Hepatocyte (in vitro differentiated cells): Measurements from ENCODE around the gene CNOT11. TPM values are rescaled to one million over a fixed set of nuclear protein-coding genes. Genes with fewer than 3 reads are reported as not detected.
"Not testable (repeated sequence)": the region's sequence is repeated elsewhere in the genome, so short reads cannot be mapped to it uniquely, and the experiment has no call there.

ENCODE experiments used
- DNase-seq: peaks from one replicate; pipeline ENCODE4 v3.0.0-alpha.2; 2016; ENCODE audit warnings: low spot score
- H2AFZ ChIP-seq: fragments of 200-600 bp; sonication (generic); 2 replicates; pipeline ENCODE4 v1.6.0; 2016; ENCODE audit warnings: antibody characterized with exemption, mild to moderate bottlenecking
- H3K27ac ChIP-seq: fragments of 200-600 bp; sonication (generic); 2 replicates; pipeline ENCODE4 v1.5.1; 2016; ENCODE audit warnings: mild to moderate bottlenecking
- H3K27me3 ChIP-seq: fragments of 200-600 bp; sonication (generic); 2 replicates; pipeline ENCODE4 v1.6.1; 2016
- H3K36me3 ChIP-seq: fragments of 200-600 bp; sonication (generic); replicated peaks from 2 replicates; pipeline ENCODE4 v1.5.1; 2016; ENCODE audit warnings: low read depth; ENCODE audit not compliant: insufficient read depth
- H3K4me1 ChIP-seq: fragments of 200-600 bp; sonication (generic); 2 replicates; pipeline ENCODE4 v1.5.1; 2016; ENCODE audit warnings: mild to moderate bottlenecking, moderate library complexity; ENCODE audit not compliant: insufficient read depth
- H3K4me2 ChIP-seq: fragments of 200-600 bp; sonication (generic); 2 replicates; pipeline ENCODE4 v1.6.0; 2016
- H3K4me3 ChIP-seq: fragments of 200-600 bp; sonication (generic); 2 replicates; pipeline ENCODE4 v1.5.1; 2016; ENCODE audit warnings: mild to moderate bottlenecking
- H3K79me2 ChIP-seq: fragments of 200-600 bp; sonication (generic); 2 replicates; pipeline ENCODE4 v1.6.0; 2017; ENCODE audit warnings: mild to moderate bottlenecking
- H3K9me2 ChIP-seq: fragments of 200-600 bp; sonication (generic); replicated peaks from 2 replicates; pipeline ENCODE4 v1.6.0; 2017; ENCODE audit warnings: mild to moderate bottlenecking; ENCODE audit not compliant: insufficient read depth
- H3K9me3 ChIP-seq: fragments of 200-600 bp; sonication (generic); 2 replicates; pipeline ENCODE4 v1.5.1; 2016; ENCODE audit warnings: low read depth, mild to moderate bottlenecking
- H4K20me1 ChIP-seq: fragments of 200-600 bp; sonication (generic); 2 replicates; pipeline ENCODE4 v1.6.0; 2016; ENCODE audit warnings: mild to moderate bottlenecking; ENCODE audit not compliant: insufficient read depth, poor library complexity, severe bottlenecking
- EZH2 ChIP-seq: fragments of 200-600 bp; sonication (generic); IDR thresholded peaks from 2 replicates; pipeline ENCODE4 v1.6.1; 2016; ENCODE audit warnings: antibody characterized with exemption, mild to moderate bottlenecking, borderline replicate concordance
- EZH2phosphoT487 ChIP-seq: fragments of 200-600 bp; sonication (generic); IDR thresholded peaks from one replicate; pipeline ENCODE4 v1.6.1; 2018; ENCODE audit warnings: antibody characterized with exemption, mild to moderate bottlenecking, low read depth, moderate library complexity; ENCODE audit not compliant: unreplicated experiment, severe bottlenecking
- WGBS: methylation state at CpG from one replicate; pipeline ENCODE4 v1.1.6; 2016; ENCODE audit warnings: low lambda C conversion rate; ENCODE audit errors: missing lambda C conversion rate; 5-methylcytosine and 5-hydroxymethylcytosine counted together
- microRNA-seq: library from miRNA; unstranded; fragments of <30 nt; microRNA quantifications from one replicate; pipeline ENCODE4, GENCODE V29; 2017
- polyA plus RNA-seq: library from polyadenylated mRNA; unstranded; fragments of >200 nt; fragmentation: Nextera tagmentation; extraction: Ambion mirVana; gene quantifications from 2 replicates; pipeline ENCODE4 v1.2.1, GENCODE V29; 2016
- small RNA-seq: library from RNA; depleted of rRNA; stranded (forward); fragments of <200 nt; gene quantifications from one replicate; pipeline ENCODE3, GENCODE V24; 2014
- total RNA-seq: library from RNA; depleted of rRNA; stranded (reverse); fragments of >200 nt; gene quantifications from 2 replicates; pipeline ENCODE4 v1.2.3, GENCODE V29; 2014
- TF ChIP-seq, protein P1 (sequence below): fragments of 200-600 bp; sonication (generic); IDR thresholded peaks from 2 replicates; pipeline ENCODE4 v1.5.1; 2016; ENCODE audit warnings: antibody characterized with exemption, mild to moderate bottlenecking; ENCODE audit not compliant: poor library complexity

Gene CNOT11
- total and polyA plus RNA-seq, 2 experiments from 2014 or later, result 57.7 to 61.8 TPM

DNA sequence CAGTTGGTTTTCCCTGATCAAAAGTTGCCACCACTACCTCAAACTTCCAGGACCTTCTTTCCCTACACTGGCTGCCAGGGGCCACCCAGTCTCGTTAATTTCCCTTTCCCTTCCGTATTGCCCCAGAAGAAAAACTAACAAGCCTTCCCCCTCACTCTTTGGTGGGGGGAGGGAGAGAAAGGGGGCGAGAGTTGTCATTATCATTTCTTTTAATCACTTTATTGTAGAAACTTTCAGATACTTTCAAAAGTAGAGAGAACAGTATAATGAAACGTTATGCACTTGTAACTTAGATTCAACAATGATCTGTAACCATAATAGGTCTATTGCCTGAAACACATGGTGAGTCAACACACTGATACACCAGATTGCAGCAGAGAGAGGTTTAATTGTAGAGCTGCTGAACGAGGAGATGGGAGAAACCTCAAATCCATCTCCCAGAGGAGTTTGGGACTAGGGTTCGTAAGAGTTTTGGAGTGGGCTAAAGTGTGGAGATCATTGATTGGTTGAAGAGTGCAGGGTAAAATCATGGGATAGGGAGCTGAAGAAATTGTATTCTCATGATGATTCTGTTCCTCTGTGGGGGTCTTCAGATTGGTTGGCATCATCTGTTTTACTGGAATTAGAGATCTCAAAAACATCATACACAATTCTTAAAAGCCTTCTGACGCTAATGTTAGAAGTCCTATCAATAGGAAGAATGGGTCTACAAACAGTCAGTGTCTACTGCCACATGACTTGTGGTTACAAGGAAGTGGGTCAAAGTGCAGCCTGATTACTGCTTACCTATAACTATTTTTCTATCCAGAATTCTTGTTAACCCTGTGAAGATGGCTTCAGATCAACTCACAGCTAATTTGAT is 58.4 kb downstream of the CNOT11 start:
- 67% methylated on average over 7 of the region's 7 CpGs for WGBS
- Histone ChIP-seq H3K9me2 (no peaks in the 10 kb centered on the region), H3K4me3 (no peak overlapping the region), H3K9me3 (no peaks in the 10 kb centered on the region), H3K4me2 (no peak overlapping the region), H3K27ac (no peak overlapping the region), H3K4me1 (peaks cover 16% of the 10 kb centered on the region), H2AFZ (peak overlapping the region; percentile 28), H3K36me3 (no peaks in the 10 kb centered on the region), H4K20me1 (peaks cover 15% of the 10 kb centered on the region), H3K79me2 (peaks cover 24% of the 10 kb centered on the region), H3K27me3 (no peaks in the 10 kb centered on the region)
- TF ChIP-seq EZH2, result no peak
- no peak for TF ChIP-seq EZH2phosphoT487
- no peak for DNase-seq

- Histone ChIP-seq H3K27me3 (no peaks in the 10 kb centered on the region), H3K4me3 (no peak overlapping the region), H3K36me3 (no peaks in the 10 kb centered on the region), H4K20me1 (peaks cover 9% of the 10 kb centered on the region), H3K4me2 (no peak overlapping the region), H3K27ac (no peak overlapping the region), H3K79me2 (peaks cover 18% of the 10 kb centered on the region), H2AFZ (peak overlapping the region; percentile 28), H3K4me1 (peaks cover 10% of the 10 kb centered on the region), H3K9me3 (no peaks in the 10 kb centered on the region), H3K9me2 (no peaks in the 10 kb centered on the region)
- no peak for DNase-seq
- TF ChIP-seq EZH2phosphoT487 (no peak), EZH2 (no peak)
- TF ChIP-seq, protein P1, sequence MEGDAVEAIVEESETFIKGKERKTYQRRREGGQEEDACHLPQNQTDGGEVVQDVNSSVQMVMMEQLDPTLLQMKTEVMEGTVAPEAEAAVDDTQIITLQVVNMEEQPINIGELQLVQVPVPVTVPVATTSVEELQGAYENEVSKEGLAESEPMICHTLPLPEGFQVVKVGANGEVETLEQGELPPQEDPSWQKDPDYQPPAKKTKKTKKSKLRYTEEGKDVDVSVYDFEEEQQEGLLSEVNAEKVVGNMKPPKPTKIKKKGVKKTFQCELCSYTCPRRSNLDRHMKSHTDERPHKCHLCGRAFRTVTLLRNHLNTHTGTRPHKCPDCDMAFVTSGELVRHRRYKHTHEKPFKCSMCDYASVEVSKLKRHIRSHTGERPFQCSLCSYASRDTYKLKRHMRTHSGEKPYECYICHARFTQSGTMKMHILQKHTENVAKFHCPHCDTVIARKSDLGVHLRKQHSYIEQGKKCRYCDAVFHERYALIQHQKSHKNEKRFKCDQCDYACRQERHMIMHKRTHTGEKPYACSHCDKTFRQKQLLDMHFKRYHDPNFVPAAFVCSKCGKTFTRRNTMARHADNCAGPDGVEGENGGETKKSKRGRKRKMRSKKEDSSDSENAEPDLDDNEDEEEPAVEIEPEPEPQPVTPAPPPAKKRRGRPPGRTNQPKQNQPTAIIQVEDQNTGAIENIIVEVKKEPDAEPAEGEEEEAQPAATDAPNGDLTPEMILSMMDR, result no peak
- 75% methylated on average over 3 of the region's 3 CpGs for WGBS
Observed at GRCh38 chr2:101311696-101312017, 59.0 kb downstream of the CNOT11 start.

GRCh38 chr2:101316568-101316967 is 63.9 kb downstream of the CNOT11 start:
- not testable (repeated sequence) for H3K9me3 ChIP-seq, H3K27me3 ChIP-seq, H4K20me1 ChIP-seq, H3K4me2 ChIP-seq, H3K79me2 ChIP-seq, H3K4me1 ChIP-seq, H3K9me2 ChIP-seq, H3K27ac ChIP-seq, H3K36me3 ChIP-seq, DNase-seq, H2AFZ ChIP-seq, H3K4me3 ChIP-seq
- WGBS, result 94% methylated on average over 6 of the region's 6 CpGs

Small RNA genes within 50 kb of the gene (microRNA-seq; reads per million reads assigned to microRNA genes)
- not detected for gene MIR5696

Small RNA genes within 50 kb of the gene (small RNA-seq; reads per million reads assigned to genes)
- gene MIR5696 (0.25 reads per million), gene SNORD89 (611 reads per million, percentile 99 among the genes with 10 or more reads in this experiment)

Other genes with a start within 250 kb of the CNOT11 start
- gene TBC1D8, start 101.5 kb upstream of the CNOT11 start, total RNA-seq, result 15.8 and 18.7 TPM in 2 replicates
- gene TBC1D8, start 101.5 kb upstream of the CNOT11 start, polyA plus RNA-seq, result 10.1 and 17.9 TPM in 2 replicates
- 60.3 and 60.7 TPM in 2 replicates for gene RNF149, start 55.8 kb downstream of the CNOT11 start, total RNA-seq
- gene RNF149, start 55.8 kb downstream of the CNOT11 start, polyA plus RNA-seq, result 64.6 and 66.0 TPM in 2 replicates
- 2.2 and 3.8 TPM in 2 replicates for gene CREG2, start 134.6 kb downstream of the CNOT11 start, total RNA-seq
- 2.6 and 4.8 TPM in 2 replicates for gene CREG2, start 134.6 kb downstream of the CNOT11 start, polyA plus RNA-seq
- not detected in 2 replicates for gene RFX8, start 222.2 kb downstream of the CNOT11 start, total RNA-seq
- gene RFX8, start 222.2 kb downstream of the CNOT11 start, polyA plus RNA-seq, result 0.11 and 0.52 TPM in 2 replicates